DMS 273 (cell line): ENCODE results near the gene C1QTNF5.

Source experiments
- DNase-seq: peaks from one replicate; lab custom pipeline; 2025; ENCODE audit not compliant: unreplicated experiment; lab: John Stamatoyannopoulos, UW

Gene C1QTNF5

GRCh38 chr11:119297938-119298337 lies 42.7 kb downstream of the C1QTNF5 start:
- DNase-seq, result no peak

GRCh38 chr11:119295178-119295577 lies 45.5 kb downstream of the C1QTNF5 start:
- no peak for DNase-seq

- DNase-seq, result no peak
Measured at GRCh38 chr11:119293461-119293860, 47.2 kb downstream of the C1QTNF5 start.

GRCh38 chr11:119290894-119291497 lies 49.7 kb downstream of the C1QTNF5 start:
- DNase-seq, result no peak
